GM12891 (cell line): Measurements from ENCODE around the gene TRIO.

Experiments
- POLR2A ChIP-seq: IDR thresholded peaks from 2 replicates; pipeline ENCODE4 v1.6.1; 2011; ENCODE audit warnings: low read depth, low read length, control low read depth
- TAF1 ChIP-seq: IDR thresholded peaks from 2 replicates; pipeline ENCODE4 v1.6.1; 2011; ENCODE audit warnings: low read depth, low read length, control low read depth

DNA sequence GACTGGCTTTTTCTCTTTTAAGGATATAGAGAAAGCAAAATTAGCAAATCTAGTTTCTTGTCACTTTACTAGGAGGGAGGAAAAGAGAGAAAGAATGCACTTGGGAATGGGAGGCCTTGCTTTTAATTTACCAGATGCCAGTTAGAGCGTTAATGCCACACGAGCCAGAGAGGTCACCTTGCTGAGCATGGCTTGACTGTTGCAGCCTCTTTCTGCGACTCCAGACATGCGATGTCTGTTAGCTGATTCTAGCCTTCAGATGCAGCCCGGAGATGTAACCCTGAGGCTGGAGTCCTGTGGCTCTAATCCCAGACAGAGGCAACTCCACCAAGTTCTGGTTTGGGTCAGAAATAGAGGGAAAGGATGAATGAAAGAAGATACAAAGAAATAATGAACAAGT is 152.5 kb downstream of the TRIO start:
- no peak for TF ChIP-seq POLR2A
- no peak for TF ChIP-seq TAF1
